Measurements from ENCODE around the gene FADS3.

The FADS3 gene

GRCh38 chr11:61862714-61863547, 28.4 kb downstream of the FADS3 start:
- Histone ChIP-seq H3K9me3 (ENCODE audit: insufficient read depth, low read length) (no peaks in the 10 kb centered on the region), H3K4me3 (ENCODE audit: insufficient read length, low read depth) (no peak overlapping the region), H3K9ac (ENCODE audit: insufficient read length, low read depth) (no peak overlapping the region), H3K27me3 (ENCODE audit: insufficient read depth, insufficient read length) (no peaks in the 10 kb centered on the region), H3K36me3 (ENCODE audit: insufficient read depth, insufficient read length, low read length) (peaks cover 74% of the 10 kb centered on the region), H3K4me1 (ENCODE audit: insufficient read depth, insufficient read length) (peaks cover 18% of the 10 kb centered on the region)
- no peak for DNase-seq (ENCODE audit: low read depth, low spot score)
- TF ChIP-seq ZNF274 (IDR thresholded peaks at IDR 0.05; ENCODE audit: low read depth, low read length) (no peak), YY1 (IDR thresholded peaks at IDR 0.05; ENCODE audit: insufficient read depth, insufficient read length) (no peak), SUZ12 (IDR thresholded peaks at IDR 0.05; ENCODE audit: extremely low read depth, insufficient read depth, insufficient read length) (no peak)

DNA sequence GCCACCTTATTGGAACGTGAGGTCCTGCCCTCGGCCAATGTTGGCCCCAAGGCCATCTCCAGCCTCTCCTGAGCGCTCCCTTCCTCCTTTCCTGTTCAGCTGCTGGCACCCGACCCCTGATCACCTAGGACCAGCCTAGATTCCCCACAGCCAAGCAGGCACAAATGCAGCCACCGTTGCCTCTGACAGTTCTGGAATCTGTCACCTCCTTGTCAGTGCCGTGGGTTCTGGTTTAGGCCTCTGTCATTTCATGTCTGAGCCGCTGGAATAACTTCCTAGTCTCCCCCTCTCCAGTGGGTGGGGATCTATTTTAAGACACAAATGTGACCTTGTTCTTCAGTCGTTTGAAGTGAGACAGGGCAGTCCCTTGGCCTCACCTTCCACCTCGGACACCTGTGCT, 29.7 kb downstream of the FADS3 start:
- no peaks in the 10 kb centered on the region for H3K9me3 ChIP-seq (ENCODE audit: insufficient read depth, low read length)
- H3K27me3 ChIP-seq (ENCODE audit: insufficient read depth, insufficient read length), result no peaks in the 10 kb centered on the region
- no peak overlapping the region for H3K4me3 ChIP-seq (ENCODE audit: insufficient read length, low read depth)
- no peak overlapping the region for H3K9ac ChIP-seq (ENCODE audit: insufficient read length, low read depth)
- no peak for DNase-seq (ENCODE audit: low read depth, low spot score)
- TF ChIP-seq YY1 (IDR thresholded peaks at IDR 0.05; ENCODE audit: insufficient read depth, insufficient read length), result no peak
- TF ChIP-seq SUZ12 (IDR thresholded peaks at IDR 0.05; ENCODE audit: extremely low read depth, insufficient read depth, insufficient read length), result no peak
- TF ChIP-seq ZNF274 (IDR thresholded peaks at IDR 0.05; ENCODE audit: low read depth, low read length), result no peak
- peaks cover 17% of the 10 kb centered on the region for H3K4me1 ChIP-seq (ENCODE audit: insufficient read depth, insufficient read length)
- peaks cover 81% of the 10 kb centered on the region for H3K36me3 ChIP-seq (ENCODE audit: insufficient read depth, insufficient read length, low read length)

DNA sequence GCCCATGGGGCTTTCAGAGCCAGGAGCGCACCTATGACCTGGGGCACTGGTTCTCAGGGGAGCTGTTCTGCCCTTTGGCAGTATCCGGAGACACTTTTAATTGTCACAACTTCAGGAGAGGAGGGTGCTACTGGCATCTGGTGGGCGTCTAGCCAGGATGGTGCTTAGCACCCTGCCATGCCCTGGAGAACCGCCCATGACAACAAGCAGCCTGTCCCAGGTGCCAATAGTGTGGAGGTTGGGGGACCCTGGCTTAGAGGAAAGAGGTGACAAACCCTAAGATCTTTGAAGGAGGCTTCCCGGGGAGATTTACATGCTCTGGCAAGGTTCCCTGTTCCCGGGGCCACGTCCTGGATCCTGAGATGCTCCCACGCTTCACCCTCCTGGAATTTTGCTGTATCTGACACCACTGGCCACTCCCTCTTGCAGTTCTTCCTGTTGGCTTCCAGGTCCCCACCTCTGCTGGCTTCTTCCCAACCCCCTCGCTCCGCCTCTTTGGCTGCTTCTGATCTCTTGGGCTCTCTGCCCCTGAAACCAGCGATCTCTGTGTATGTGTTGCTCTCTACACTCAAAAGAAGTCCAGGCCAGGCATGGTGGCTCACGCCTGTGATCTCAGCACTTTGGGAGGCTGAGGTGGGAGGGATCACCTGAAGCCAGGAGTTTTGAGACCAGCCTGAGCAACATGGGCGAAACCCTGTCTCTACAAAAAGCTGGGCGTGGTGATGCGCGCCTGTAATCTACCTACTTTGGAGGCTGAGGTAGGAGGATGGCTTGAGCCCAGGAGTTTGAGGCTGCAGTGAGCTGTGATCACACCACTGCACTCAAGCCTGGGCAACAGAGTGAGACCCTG, 31.1 kb downstream of the FADS3 start:
- TF ChIP-seq ZNF274 (IDR thresholded peaks at IDR 0.05; ENCODE audit: low read depth, low read length), result no peak
- no peak for TF ChIP-seq SUZ12 (IDR thresholded peaks at IDR 0.05; ENCODE audit: extremely low read depth, insufficient read depth, insufficient read length)
- no peak for TF ChIP-seq YY1 (IDR thresholded peaks at IDR 0.05; ENCODE audit: insufficient read depth, insufficient read length)
- Histone ChIP-seq H3K36me3 (ENCODE audit: insufficient read depth, insufficient read length, low read length) (peaks cover 81% of the 10 kb centered on the region), H3K9me3 (ENCODE audit: insufficient read depth, low read length) (no peaks in the 10 kb centered on the region), H3K9ac (ENCODE audit: insufficient read length, low read depth) (no peak overlapping the region), H3K4me3 (ENCODE audit: insufficient read length, low read depth) (no peak overlapping the region), H3K4me1 (ENCODE audit: insufficient read depth, insufficient read length) (peaks cover 9% of the 10 kb centered on the region), H3K27me3 (ENCODE audit: insufficient read depth, insufficient read length) (no peaks in the 10 kb centered on the region)
- no peak for DNase-seq (ENCODE audit: low read depth, low spot score)

GRCh38 chr11:61855939-61856680, 35.2 kb downstream of the FADS3 start:
- H3K27me3 ChIP-seq (ENCODE audit: insufficient read depth, insufficient read length), result no peaks in the 10 kb centered on the region
- no peak for DNase-seq (ENCODE audit: low read depth, low spot score)
- H3K4me1 ChIP-seq (ENCODE audit: insufficient read depth, insufficient read length), result peaks cover 18% of the 10 kb centered on the region
- no peak overlapping the region for H3K9ac ChIP-seq (ENCODE audit: insufficient read length, low read depth)
- H3K4me3 ChIP-seq (ENCODE audit: insufficient read length, low read depth), result no peak overlapping the region
- H3K9me3 ChIP-seq (ENCODE audit: insufficient read depth, low read length), result no peaks in the 10 kb centered on the region
- H3K36me3 ChIP-seq (ENCODE audit: insufficient read depth, insufficient read length, low read length), result peaks cover 78% of the 10 kb centered on the region
- TF ChIP-seq SUZ12 (IDR thresholded peaks at IDR 0.05; ENCODE audit: extremely low read depth, insufficient read depth, insufficient read length) (no peak), YY1 (IDR thresholded peaks at IDR 0.05; ENCODE audit: insufficient read depth, insufficient read length) (no peak), ZNF274 (IDR thresholded peaks at IDR 0.05; ENCODE audit: low read depth, low read length) (no peak)

- no peak for DNase-seq (ENCODE audit: low read depth, low spot score)
- peaks cover 82% of the 10 kb centered on the region for H3K36me3 ChIP-seq (ENCODE audit: insufficient read depth, insufficient read length, low read length)
- no peaks in the 10 kb centered on the region for H3K9me3 ChIP-seq (ENCODE audit: insufficient read depth, low read length)
- H3K27me3 ChIP-seq (ENCODE audit: insufficient read depth, insufficient read length), result no peaks in the 10 kb centered on the region
- H3K9ac ChIP-seq (ENCODE audit: insufficient read length, low read depth), result no peak overlapping the region
- TF ChIP-seq ZNF274 (IDR thresholded peaks at IDR 0.05; ENCODE audit: low read depth, low read length) (no peak), YY1 (IDR thresholded peaks at IDR 0.05; ENCODE audit: insufficient read depth, insufficient read length) (no peak), SUZ12 (IDR thresholded peaks at IDR 0.05; ENCODE audit: extremely low read depth, insufficient read depth, insufficient read length) (no peak)
- peaks cover 16% of the 10 kb centered on the region for H3K4me1 ChIP-seq (ENCODE audit: insufficient read depth, insufficient read length)
- no peak overlapping the region for H3K4me3 ChIP-seq (ENCODE audit: insufficient read length, low read depth)
Measured at GRCh38 chr11:61854966-61855714, 36.2 kb downstream of the FADS3 start.

GRCh38 chr11:61854206-61854895, 37.0 kb downstream of the FADS3 start:
- Histone ChIP-seq H3K9me3 (ENCODE audit: insufficient read depth, low read length) (no peaks in the 10 kb centered on the region), H3K4me1 (ENCODE audit: insufficient read depth, insufficient read length) (peaks cover 14% of the 10 kb centered on the region), H3K36me3 (ENCODE audit: insufficient read depth, insufficient read length, low read length) (peaks cover 83% of the 10 kb centered on the region), H3K4me3 (ENCODE audit: insufficient read length, low read depth) (no peak overlapping the region), H3K27me3 (ENCODE audit: insufficient read depth, insufficient read length) (no peaks in the 10 kb centered on the region), H3K9ac (ENCODE audit: insufficient read length, low read depth) (no peak overlapping the region)
- no peak for TF ChIP-seq YY1 (IDR thresholded peaks at IDR 0.05; ENCODE audit: insufficient read depth, insufficient read length)
- no peak for TF ChIP-seq SUZ12 (IDR thresholded peaks at IDR 0.05; ENCODE audit: extremely low read depth, insufficient read depth, insufficient read length)
- TF ChIP-seq ZNF274 (IDR thresholded peaks at IDR 0.05; ENCODE audit: low read depth, low read length), result no peak
- DNase-seq (ENCODE audit: low read depth, low spot score), result no peak

All from NT2/D1 (cell line).